CD4-positive, alpha-beta T cell treated with Interleukin-6 for 4 hours (primary cell): ENCODE results near the gene MRLN.

Experiments
- DNase-seq: peaks from one replicate; pipeline ENCODE4 v3.0.0-alpha.2; 2020; ENCODE audit warnings: mixed read lengths

Gene MRLN

GRCh38 chr10:59702347-59702746 is 50.9 kb downstream of the MRLN start:
- DNase-seq = no peak

DNA sequence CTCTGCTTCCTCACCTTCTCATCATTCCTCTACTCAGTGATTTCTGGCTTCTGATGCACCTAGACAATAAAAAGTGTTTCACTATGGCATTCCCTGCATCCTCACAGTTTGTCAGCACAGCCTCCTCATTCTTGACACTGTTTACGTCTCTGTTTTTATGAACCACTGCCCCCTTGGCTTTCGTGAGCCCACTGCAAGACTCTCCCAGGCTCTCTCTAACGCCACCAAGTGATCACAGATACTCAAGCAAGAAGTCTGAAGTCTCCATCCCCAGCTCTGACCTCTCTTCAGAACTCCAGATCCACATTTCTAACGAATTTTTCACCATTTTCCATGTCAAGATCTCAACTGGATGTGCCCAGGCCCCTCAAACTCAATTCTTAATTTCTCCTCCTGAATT is 52.5 kb downstream of the MRLN start:
- DNase-seq = no peak

DNA sequence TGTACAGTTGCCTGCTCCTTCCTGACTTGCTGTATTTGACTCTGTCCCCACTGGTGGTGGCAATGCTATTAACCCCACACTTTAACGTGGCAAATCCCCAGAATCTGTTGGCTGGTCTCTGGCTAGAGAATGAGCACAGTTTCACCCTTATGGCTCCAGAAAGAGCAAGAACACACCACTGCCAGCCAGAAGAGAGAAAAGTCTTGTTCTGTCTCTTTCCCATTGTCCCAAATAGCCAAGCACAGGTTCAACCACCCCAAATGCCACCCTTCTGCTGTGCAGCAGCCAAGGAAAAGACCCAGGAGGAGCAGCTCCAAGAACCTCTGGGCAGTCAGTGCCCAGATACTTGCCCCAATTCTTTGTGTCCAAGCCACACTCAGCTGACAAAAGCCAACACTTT is 54.9 kb downstream of the MRLN start:
- DNase-seq = no peak

GRCh38 chr10:59695637-59696036 is 57.6 kb downstream of the MRLN start:
- DNase-seq = no peak

GRCh38 chr10:59694936-59695335 is 58.3 kb downstream of the MRLN start:
- DNase-seq = no peak

GRCh38 chr10:59692113-59692512 is 61.1 kb downstream of the MRLN start:
- DNase-seq = no peak

- DNase-seq = no peak
Measured at GRCh38 chr10:59688921-59689351, 64.3 kb downstream of the MRLN start.

GRCh38 chr10:59687657-59688056 is 65.6 kb downstream of the MRLN start:
- DNase-seq = no peak
